ENCODE data around the gene SAMD11. TPM values are rescaled to one million over a fixed set of nuclear protein-coding genes. Genes with fewer than 3 reads are reported as not detected.
A peak's percentile ranks its signal among the peaks of the same experiment; 100 is the strongest.
"Not testable (repeated sequence)": the region's sequence is repeated elsewhere in the genome, so short reads cannot be mapped to it uniquely, and the experiment has no call there.

The SAMD11 gene
- total RNA-seq, 2 donors from 2014 or later: not detected

DNA sequence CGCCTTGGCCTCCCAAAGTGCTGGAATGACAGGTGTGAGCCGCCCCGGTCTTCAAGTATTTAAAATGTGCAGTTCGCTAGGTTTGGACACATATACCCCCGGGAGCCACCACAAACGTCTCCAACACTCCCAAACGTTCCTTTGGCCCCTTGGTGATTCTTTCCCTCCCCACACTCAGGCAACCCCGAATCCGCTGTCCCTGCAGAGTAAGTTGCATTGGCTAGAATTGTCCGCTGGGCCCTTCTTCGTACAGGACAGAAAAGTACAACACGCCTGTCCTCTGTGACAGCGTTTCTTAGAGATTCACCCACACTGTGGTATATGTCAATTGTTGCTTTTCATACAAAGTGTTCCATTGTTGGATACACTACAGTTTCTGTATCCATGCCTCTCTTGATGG lies 61.4 kb downstream of the SAMD11 start:
- Mint-ChIP-seq H3K27me3 (peaks cover 14 to 38% of the 10 kb centered on the region in 2 donors), H3K36me3 (no peaks in the 10 kb centered on the region), H3K27ac (no peak overlapping the region), H3K4me3 (no peak overlapping the region), H3K9me3 (no peaks in the 10 kb centered on the region), H3K4me1 (ENCODE audit: low read depth in 2 of 2) (no peaks in the 10 kb centered on the region)
- ATAC-seq: no peak
- no peak for DNase-seq (ENCODE audit: low spot score)

- peaks cover 8 to 14% of the 10 kb centered on the region in 2 donors for H3K4me1 Mint-ChIP-seq (ENCODE audit: low read depth in 2 of 2)
- DNase-seq (ENCODE audit: low spot score); H3K36me3 Mint-ChIP-seq; H3K9me3 Mint-ChIP-seq; H3K27ac Mint-ChIP-seq; H3K4me3 Mint-ChIP-seq; ATAC-seq: not testable (repeated sequence)
- H3K27me3 Mint-ChIP-seq: peaks cover 17 to 51% of the 10 kb centered on the region in 2 donors
These were observed 64.3 kb downstream of the SAMD11 start for GRCh38 chr1:988061-988460.

DNA sequence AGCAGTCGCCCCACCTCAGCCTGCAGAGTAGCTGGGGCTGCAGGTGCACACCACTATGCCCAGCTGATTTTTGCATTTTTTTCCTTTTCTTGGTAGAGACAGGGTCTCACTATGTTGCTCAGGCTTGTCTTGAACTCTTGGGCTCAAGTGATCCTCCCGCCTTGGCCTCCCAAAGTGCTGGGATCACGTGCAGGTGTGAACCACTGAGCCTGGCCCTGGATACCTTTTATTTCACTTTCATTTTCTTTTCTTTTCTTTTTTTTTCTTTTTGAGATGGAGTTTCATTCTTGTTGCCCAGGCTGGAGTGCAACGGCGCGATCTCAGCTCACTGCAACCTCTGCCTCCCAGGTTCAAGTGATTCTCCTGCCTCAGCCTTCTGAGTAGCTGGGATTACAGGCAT lies 67.6 kb downstream of the SAMD11 start:
- not testable (repeated sequence) for H3K36me3 Mint-ChIP-seq; DNase-seq (ENCODE audit: low spot score); ATAC-seq; H3K4me3 Mint-ChIP-seq; H3K9me3 Mint-ChIP-seq
- peaks cover 11 to 14% of the 10 kb centered on the region in 2 donors for H3K4me1 Mint-ChIP-seq (ENCODE audit: low read depth in 2 of 2)
- peaks cover 23 to 48% of the 10 kb centered on the region in 2 donors for H3K27me3 Mint-ChIP-seq
- H3K27ac Mint-ChIP-seq: peak overlapping the region in 1 of 2 donors; percentile 22

- Mint-ChIP-seq H3K4me1 (ENCODE audit: low read depth in 2 of 2) (peaks cover 11 to 14% of the 10 kb centered on the region in 2 donors), H3K27ac (no peak overlapping the region), H3K36me3 (peaks cover 5% of the 10 kb centered on the region), H3K27me3 (peaks cover 23 to 45% of the 10 kb centered on the region in 2 donors), H3K9me3 (peaks cover 3% of the 10 kb centered on the region), H3K4me3 (no peak overlapping the region)
- DNase-seq (ENCODE audit: low spot score): no peak
- ATAC-seq: no peak
These were observed 68.2 kb downstream of the SAMD11 start for GRCh38 chr1:991895-992294.

DNA sequence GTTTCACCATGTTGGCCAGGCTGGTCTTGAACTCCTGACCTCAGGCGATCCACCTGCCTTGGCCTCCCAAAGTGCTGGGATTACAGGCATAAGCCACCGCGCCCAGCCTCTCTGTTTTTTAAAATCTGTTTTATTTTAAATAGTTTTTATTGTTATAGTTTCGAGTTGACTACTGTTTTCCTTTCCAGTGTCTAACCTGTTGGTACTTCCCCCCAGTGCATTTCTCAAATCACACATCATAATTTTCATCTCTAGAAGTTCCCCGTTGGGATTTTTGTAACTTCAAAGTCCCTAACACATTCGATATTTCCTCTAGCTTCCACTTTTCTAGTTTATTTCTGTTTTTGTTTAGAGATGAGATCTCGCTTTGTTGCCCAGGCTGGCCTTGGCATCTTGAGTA lies 68.6 kb downstream of the SAMD11 start:
- Mint-ChIP-seq H3K27ac (peak overlapping the region in 1 of 2 donors; percentile 40), H3K27me3 (peaks cover 25 to 45% of the 10 kb centered on the region in 2 donors), H3K4me1 (ENCODE audit: low read depth in 2 of 2) (peaks cover 11 to 14% of the 10 kb centered on the region in 2 donors), H3K36me3 (peaks cover 5% of the 10 kb centered on the region), H3K4me3 (peak overlapping the region; percentile 33), H3K9me3 (peaks cover 3% of the 10 kb centered on the region)
- DNase-seq (ENCODE audit: low spot score): no peak
- ATAC-seq: peak in 1 of 2 donors; percentile 43

DNA sequence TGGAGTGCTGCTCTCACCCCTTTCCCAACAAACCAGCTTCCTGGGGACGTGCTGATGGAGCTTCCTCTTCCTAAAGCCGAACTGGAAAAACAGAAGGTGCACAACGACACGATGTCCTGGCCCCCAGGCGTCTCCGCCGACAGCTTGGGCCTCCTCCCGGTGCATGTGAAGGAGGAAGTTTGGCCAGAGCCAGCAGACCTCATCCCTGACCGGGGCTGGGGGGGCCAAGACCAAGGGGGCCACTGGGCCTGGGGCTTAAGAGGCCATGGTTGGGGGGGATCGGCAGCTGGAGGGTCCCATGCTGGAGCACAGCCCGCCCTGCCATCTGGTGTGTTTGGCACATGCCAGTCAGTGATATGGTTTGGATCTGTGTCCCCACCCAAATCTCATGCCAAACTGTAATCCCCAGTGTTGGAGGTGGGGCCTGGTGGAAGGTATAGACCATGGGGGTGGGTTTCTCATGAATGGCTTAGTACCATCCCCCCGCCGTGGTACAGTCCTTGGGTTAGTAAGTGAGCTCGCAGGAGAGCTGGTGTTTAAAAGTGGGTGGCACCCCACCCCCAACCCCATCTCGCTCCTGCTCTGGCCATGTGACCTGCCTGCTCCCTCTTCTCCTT lies 69.8 kb downstream of the SAMD11 start:
- peaks cover 11 to 14% of the 10 kb centered on the region in 2 donors for H3K4me1 Mint-ChIP-seq (ENCODE audit: low read depth in 2 of 2)
- DNase-seq (ENCODE audit: low spot score) (peak; percentile 54), ATAC-seq (no peak)
- H3K9me3 Mint-ChIP-seq: peaks cover 3% of the 10 kb centered on the region
- H3K4me3 Mint-ChIP-seq: no peak overlapping the region
- no peak overlapping the region for H3K27ac Mint-ChIP-seq
- H3K36me3 Mint-ChIP-seq: peaks cover 5% of the 10 kb centered on the region
- H3K27me3 Mint-ChIP-seq: peaks cover 25 to 42% of the 10 kb centered on the region in 2 donors

Other genes starting within 250 kb of the SAMD11 start
- not detected for gene OR4F16, start 237.3 kb upstream of the SAMD11 start, total RNA-seq
- gene NOC2L, start 35.3 kb downstream of the SAMD11 start, total RNA-seq: 100 to 1,000 TPM; 113 to 143 TPM
- 10 to 100 TPM; 19.0 to 27.9 TPM for gene KLHL17, start 36.7 kb downstream of the SAMD11 start, total RNA-seq
- gene PLEKHN1, start 42.6 kb downstream of the SAMD11 start, total RNA-seq: 1 to 10 TPM; 1.4 TPM
- gene PERM1, start 58.2 kb downstream of the SAMD11 start, total RNA-seq: not detected
- not detected for gene HES4, start 76.2 kb downstream of the SAMD11 start, total RNA-seq
- gene ISG15, start 89.6 kb downstream of the SAMD11 start, total RNA-seq: 10 to 100 TPM; 15.2 to 44.3 TPM
- 1 to 10 TPM; 9.3 to 9.4 TPM for gene AGRN, start 96.2 kb downstream of the SAMD11 start, total RNA-seq
- not detected for gene RNF223, start 150.4 kb downstream of the SAMD11 start, total RNA-seq
- gene C1orf159, start 192.2 kb downstream of the SAMD11 start, total RNA-seq: 10 to 100 TPM; 18.6 to 37.1 TPM
- under 1 TPM in 1 of 2 donors, not detected in 1; 0.31 TPM for gene TTLL10, start 250.0 kb downstream of the SAMD11 start, total RNA-seq

All from natural killer cell treated with Interleukin-12 subunit alpha and Interleukin-12 subunit beta and Interleukin-15 and Interleukin-18, amount 100 ng/mL, for 72 hours (primary cell).